ENCODE measurements around the gene CDHR1.
"Not testable (repeated sequence)": the region's sequence is repeated elsewhere in the genome, so short reads cannot be mapped to it uniquely, and the experiment has no call there.

CDHR1 gene

GRCh38 chr10:84173501-84173929 is 20.8 kb upstream of the CDHR1 start, which contains the start of gene GPR15LG:
Gene GPR15LG (plus strand): TSS chr10:84173801. CDS start chr10:84173852, 51 bp downstream.
- no peak for DNase-seq (ENCODE audit: low read depth in 2 of 2)

- DNase-seq (ENCODE audit: low read depth in 2 of 2): no peak
Measured at GRCh38 chr10:84175436-84175835, 18.9 kb upstream of the CDHR1 start.

- DNase-seq (ENCODE audit: low read depth in 2 of 2): no peak
Measured at GRCh38 chr10:84176351-84176750, 18.0 kb upstream of the CDHR1 start.

- DNase-seq (ENCODE audit: low read depth in 2 of 2): no peak
Measured at GRCh38 chr10:84176836-84177474, 17.4 kb upstream of the CDHR1 start.

- peak; percentile 18 to 21 for DNase-seq (ENCODE audit: low read depth in 2 of 2)
Measured at GRCh38 chr10:84177541-84178141, 16.7 kb upstream of the CDHR1 start.

GRCh38 chr10:84178160-84178609 is 16.2 kb upstream of the CDHR1 start:
- no peak for DNase-seq (ENCODE audit: low read depth in 2 of 2)

- DNase-seq (ENCODE audit: low read depth in 2 of 2): no peak
Measured at GRCh38 chr10:84179059-84179710, 15.2 kb upstream of the CDHR1 start.

- DNase-seq (ENCODE audit: low read depth in 2 of 2): not testable (repeated sequence)
Measured at GRCh38 chr10:84180386-84180785, 14.0 kb upstream of the CDHR1 start.

GRCh38 chr10:84181631-84182030 is 12.7 kb upstream of the CDHR1 start:
- DNase-seq (ENCODE audit: low read depth in 2 of 2): no peak

- no peak for DNase-seq (ENCODE audit: low read depth in 2 of 2)
Measured at GRCh38 chr10:84184517-84184916, 9.8 kb upstream of the CDHR1 start.

- no peak for DNase-seq (ENCODE audit: low read depth in 2 of 2)
Measured at GRCh38 chr10:84185526-84186175, 8.7 kb upstream of the CDHR1 start.

GRCh38 chr10:84188815-84189214 is 5.5 kb upstream of the CDHR1 start:
- DNase-seq (ENCODE audit: low read depth in 2 of 2): no peak

GRCh38 chr10:84190621-84191020 is 3.7 kb upstream of the CDHR1 start:
- no peak for DNase-seq (ENCODE audit: low read depth in 2 of 2)

- no peak for DNase-seq (ENCODE audit: low read depth in 2 of 2)
Measured at GRCh38 chr10:84191106-84191505, 3.2 kb upstream of the CDHR1 start.

- DNase-seq (ENCODE audit: low read depth in 2 of 2): no peak
Measured at GRCh38 chr10:84193327-84193726, 1.0 kb upstream of the CDHR1 start.

GRCh38 chr10:84193846-84194423 is 402 bp upstream of the CDHR1 start:
- DNase-seq (ENCODE audit: low read depth in 2 of 2): no peak

GRCh38 chr10:84195044-84195830 is 900 bp downstream of the CDHR1 start:
- no peak for DNase-seq (ENCODE audit: low read depth in 2 of 2)

- DNase-seq (ENCODE audit: low read depth in 2 of 2): no peak
Measured at GRCh38 chr10:84196083-84196482, 1.7 kb downstream of the CDHR1 start.

- no peak for DNase-seq (ENCODE audit: low read depth in 2 of 2)
Measured at GRCh38 chr10:84196941-84197340, 2.6 kb downstream of the CDHR1 start.

GRCh38 chr10:84197643-84198042 is 3.3 kb downstream of the CDHR1 start:
- no peak for DNase-seq (ENCODE audit: low read depth in 2 of 2)

GRCh38 chr10:84198206-84198915 is 4.0 kb downstream of the CDHR1 start:
- no peak for DNase-seq (ENCODE audit: low read depth in 2 of 2)
